ENCODE results near the gene ABLIM2. TPM values are rescaled to one million over a fixed set of nuclear protein-coding genes. Genes with fewer than 3 reads are reported as not detected.

ABLIM2 gene
- total RNA-seq, 2 donors from 2014 or later, result 6.0 to 20.8 TPM

- WGBS, 2 donors, result 91% methylated on average over 21 to 24 of the region's 27 CpGs
- intact Hi-C loops (cut with DNase I), result no loop called here
- no peak overlapping the region for H3K4me3 ChIP-seq
- no peak for DNase-seq
- no peak for ATAC-seq
- no peak overlapping the region for H3K27ac ChIP-seq
- no peaks in the 10 kb centered on the region for H3K4me1 ChIP-seq
- H3K27me3 ChIP-seq, result no peaks in the 10 kb centered on the region
- H3K36me3 ChIP-seq (replicated peaks in 1 of 2; ENCODE audit: insufficient read depth in 1 of 2, low read depth in 2 of 2), result no peaks in the 10 kb centered on the region
- TF ChIP-seq CTCF (IDR thresholded peaks at IDR 0.05) (no peak), POLR2A (IDR thresholded peaks at IDR 0.05) (no peak)
- H3K9me3 ChIP-seq, result no peaks in the 10 kb centered on the region
Measured at GRCh38 chr4:8084712-8085490, 73.7 kb downstream of the ABLIM2 start.

- Histone ChIP-seq H3K4me3 (no peak overlapping the region), H3K27me3 (no peaks in the 10 kb centered on the region), H3K9me3 (no peaks in the 10 kb centered on the region), H3K27ac (no peak overlapping the region), H3K4me1 (no peaks in the 10 kb centered on the region), H3K36me3 (replicated peaks in 1 of 2; ENCODE audit: insufficient read depth in 1 of 2, low read depth in 2 of 2) (no peaks in the 10 kb centered on the region)
- 86 to 90% methylated on average over 13 to 17 of the region's 17 CpGs for WGBS, 2 donors
- intact Hi-C loops (cut with DNase I), result no loop called here
- TF ChIP-seq CTCF (IDR thresholded peaks at IDR 0.05) (no peak), POLR2A (IDR thresholded peaks at IDR 0.05) (no peak)
- no peak for ATAC-seq
- DNase-seq, result no peak
Measured at GRCh38 chr4:8084031-8084660, 74.5 kb downstream of the ABLIM2 start.

- no peak for ATAC-seq
- DNase-seq, result no peak
- Histone ChIP-seq H3K4me3 (no peak overlapping the region), H3K27me3 (no peaks in the 10 kb centered on the region), H3K27ac (no peak overlapping the region), H3K4me1 (no peaks in the 10 kb centered on the region), H3K9me3 (no peaks in the 10 kb centered on the region), H3K36me3 (replicated peaks in 1 of 2; ENCODE audit: insufficient read depth in 1 of 2, low read depth in 2 of 2) (no peaks in the 10 kb centered on the region)
- intact Hi-C loops (cut with DNase I), result no loop called here
- no peak for TF ChIP-seq CTCF (IDR thresholded peaks at IDR 0.05)
- TF ChIP-seq POLR2A (IDR thresholded peaks at IDR 0.05), result no peak
- 72 to 94% methylated on average over 8 to 21 of the region's 21 CpGs for WGBS, 2 donors
Measured at GRCh38 chr4:8083086-8083825, 75.4 kb downstream of the ABLIM2 start.

- DNase-seq (no peak), ATAC-seq (no peak)
- Histone ChIP-seq H3K9me3 (no peaks in the 10 kb centered on the region), H3K36me3 (replicated peaks in 1 of 2; ENCODE audit: insufficient read depth in 1 of 2, low read depth in 2 of 2) (no peaks in the 10 kb centered on the region), H3K27me3 (no peaks in the 10 kb centered on the region), H3K4me1 (no peaks in the 10 kb centered on the region), H3K27ac (no peak overlapping the region), H3K4me3 (no peak overlapping the region)
- TF ChIP-seq POLR2A (IDR thresholded peaks at IDR 0.05) (no peak), CTCF (IDR thresholded peaks at IDR 0.05) (no peak)
- 58 to 73% methylated on average over 10 of the region's 10 CpGs for WGBS, 2 donors
- intact Hi-C loops (cut with DNase I), result no loop called here
Measured at GRCh38 chr4:8082517-8083055, 76.0 kb downstream of the ABLIM2 start.

Data from body of pancreas (tissue), 4 donors.